Myometrial cell (primary cell): Measurements from ENCODE around the gene CFAP410. TPM values are rescaled to one million over a fixed set of nuclear protein-coding genes. Genes with fewer than 3 reads are reported as not detected.

ENCODE experiments used
- total RNA-seq: library from RNA; depleted of rRNA; stranded (reverse); fragments of >200 nt; gene quantifications from 2 replicates; pipeline ENCODE4 v1.2.3, GENCODE V29; 2015

CFAP410 gene
- 17.0 and 18.3 TPM in 2 replicates for total RNA-seq

DNA sequence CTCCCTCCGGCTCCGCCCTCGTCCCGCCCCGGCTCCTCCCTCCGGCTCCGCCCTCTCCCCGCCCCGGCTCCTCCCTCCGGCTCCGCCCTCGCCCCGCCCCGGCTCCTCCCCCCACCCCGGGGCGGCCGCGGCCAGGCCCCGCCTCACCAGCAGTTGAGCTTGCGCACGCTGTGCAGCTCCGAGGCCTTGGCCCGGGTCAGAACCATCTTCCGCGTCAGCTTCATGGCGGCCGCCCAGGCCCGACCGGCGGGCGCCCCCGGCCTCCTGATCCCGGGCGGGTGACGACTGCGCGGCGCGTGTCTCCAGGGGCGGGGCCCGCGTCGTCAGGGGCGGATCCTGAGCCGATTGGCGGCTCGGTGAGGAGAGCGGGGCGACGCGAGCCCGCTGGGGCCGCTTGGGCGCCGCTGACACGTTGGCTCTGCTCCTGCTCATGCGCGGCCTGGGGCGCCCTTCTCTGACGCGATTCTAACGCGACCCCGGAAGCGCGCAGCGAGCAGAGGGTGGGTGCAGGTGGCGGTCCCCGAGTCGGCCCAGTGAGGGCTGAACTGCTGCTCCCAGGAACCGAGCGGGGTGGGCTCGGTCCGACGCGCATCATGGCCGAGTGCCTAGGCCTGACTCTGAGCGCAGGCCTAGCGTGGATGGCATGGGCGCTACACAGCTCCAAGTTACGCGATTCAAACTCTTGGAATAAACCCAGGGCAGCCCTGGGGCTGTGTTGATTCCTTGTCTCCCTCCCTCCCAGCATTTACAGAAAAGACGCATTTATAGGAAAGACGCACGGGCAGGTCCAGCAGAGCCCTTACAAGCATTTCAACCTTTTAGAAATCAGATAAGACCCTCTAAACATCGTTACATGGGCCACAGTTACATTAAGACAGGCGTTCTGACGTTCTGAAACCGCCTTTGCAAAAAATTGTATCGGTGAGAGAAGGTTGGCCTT is at the start of gene CFAP410:
TSS of gene CFAP410 (minus strand) at position 420 of the 940 bp plus-strand sequence. CDS start at position 224, 196 bp downstream.

DNA sequence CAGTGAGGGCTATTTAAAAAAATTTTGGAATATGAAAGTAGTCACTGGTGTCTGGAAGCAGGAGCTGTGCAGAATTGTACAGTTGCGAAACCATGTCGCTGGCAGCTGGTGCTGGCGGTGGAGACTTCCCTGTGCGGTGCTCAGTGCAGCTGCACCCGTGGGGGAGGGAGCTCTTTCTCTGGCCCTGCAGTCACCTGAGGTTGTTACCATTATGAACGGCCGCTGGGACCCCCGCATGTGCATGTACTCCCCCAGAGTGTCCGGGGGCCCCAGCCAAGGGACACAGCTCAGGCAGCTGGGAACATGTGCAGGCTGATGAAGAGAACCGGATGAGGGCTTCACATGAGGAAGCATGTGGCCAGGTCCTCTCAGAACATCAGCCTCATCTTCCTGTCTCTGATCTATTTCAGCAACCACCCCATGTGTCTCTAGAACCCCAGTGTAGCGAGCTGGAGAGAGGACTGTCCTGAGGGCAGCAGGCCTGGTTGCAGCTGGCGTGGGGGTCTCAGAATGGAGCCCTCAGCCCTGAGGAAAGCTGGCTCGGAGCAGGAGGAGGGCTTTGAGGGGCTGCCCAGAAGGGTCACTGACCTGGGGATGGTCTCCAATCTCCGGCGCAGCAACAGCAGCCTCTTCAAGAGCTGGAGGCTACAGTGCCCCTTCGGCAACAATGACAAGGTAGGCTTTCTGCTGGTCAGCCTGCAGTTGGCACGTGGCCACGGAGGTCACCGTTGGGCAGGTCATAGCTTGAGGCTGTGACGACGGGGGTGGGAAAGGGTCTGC is 14.2 kb upstream of the CFAP410 start, which contains the start of gene TRPM2:
TSS of gene TRPM2 (plus strand) at position 431 of the 780 bp plus-strand sequence. CDS start at position 511, 80 bp downstream.

DNA sequence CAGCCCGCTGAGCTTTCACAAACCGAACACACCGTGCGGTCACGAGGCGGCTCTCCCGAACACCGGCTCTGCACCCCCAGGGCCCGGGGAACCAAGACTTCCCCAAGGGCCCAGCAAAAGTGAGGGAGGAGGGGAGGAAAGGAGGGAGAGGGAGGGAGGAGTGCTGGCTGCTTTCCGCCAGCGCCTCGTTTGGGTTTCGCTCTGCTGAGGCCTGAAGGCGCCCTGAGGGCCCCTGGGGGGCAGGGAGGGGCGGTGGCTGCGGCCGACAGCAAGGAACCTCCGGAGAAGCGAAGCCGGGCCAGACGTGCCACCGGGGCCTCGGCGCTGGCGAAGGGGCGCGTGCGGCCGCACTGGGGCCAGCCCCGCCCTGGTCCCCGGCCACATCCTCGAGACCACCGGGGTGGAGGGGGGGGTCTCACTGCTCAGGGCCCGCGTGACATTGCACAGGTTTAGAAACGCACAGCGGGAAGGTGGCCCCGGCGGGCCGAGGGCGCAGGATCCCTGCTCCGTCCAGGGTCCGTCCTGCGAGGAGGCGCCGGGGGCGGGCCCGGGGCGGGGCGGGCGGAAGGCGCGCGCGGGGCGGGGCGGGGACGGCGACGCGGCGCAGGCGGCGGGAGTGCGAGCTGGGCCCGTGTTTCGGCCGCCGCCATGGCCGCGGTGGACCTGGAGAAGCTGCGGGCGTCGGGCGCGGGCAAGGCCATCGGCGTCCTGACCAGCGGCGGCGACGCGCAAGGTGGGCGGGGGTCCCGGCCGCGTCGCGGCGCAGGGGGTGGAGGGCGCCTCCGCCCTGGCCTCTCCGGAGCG is 39.5 kb downstream of the CFAP410 start, which contains the start of gene PFKL:
TSS of gene PFKL (plus strand) at position 596 of the 804 bp plus-strand sequence. CDS start at position 649, 53 bp downstream.

DNA sequence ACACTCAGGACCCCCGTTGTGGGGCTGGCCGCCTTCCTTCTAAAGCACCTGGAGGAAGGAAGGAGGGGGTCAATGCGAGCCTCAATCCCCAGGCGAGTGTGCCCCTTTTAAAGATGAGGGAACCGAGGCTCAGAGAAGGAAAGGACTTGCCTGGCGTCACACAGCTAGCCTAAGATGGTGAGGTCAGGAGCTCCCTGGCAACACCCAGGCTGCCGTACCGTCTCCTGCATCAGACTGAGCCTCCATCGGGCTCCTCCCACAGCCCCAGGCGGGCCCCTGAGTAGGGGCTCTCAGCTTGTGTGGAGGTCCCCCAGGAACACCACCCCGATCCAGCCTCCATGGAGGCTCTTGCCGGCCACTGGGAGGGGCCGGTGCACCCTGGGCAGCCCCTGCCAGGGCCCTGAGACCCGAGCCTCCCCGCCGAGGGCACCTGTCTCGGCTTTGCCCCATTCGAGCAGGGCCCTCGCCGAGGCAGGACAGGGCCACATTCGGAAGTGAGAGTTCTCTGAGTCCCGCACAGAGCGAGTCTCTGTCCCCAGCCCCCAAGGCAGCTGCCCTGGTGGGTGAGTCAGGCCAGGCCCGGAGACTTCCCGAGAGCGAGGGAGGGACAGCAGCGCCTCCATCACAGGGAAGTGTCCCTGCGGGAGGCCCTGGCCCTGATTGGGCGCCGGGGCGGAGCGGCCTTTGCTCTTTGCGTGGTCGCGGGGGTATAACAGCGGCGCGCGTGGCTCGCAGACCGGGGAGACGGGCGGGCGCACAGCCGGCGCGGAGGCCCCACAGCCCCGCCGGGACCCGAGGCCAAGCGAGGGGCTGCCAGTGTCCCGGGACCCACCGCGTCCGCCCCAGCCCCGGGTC is 53.8 kb downstream of the CFAP410 start, which contains the start of gene AIRE:
TSS of gene AIRE (plus strand) at position 739 of the 855 bp plus-strand sequence. CDS start 131 bp downstream, outside the sequence.

Other genes starting within 250 kb of the CFAP410 start
- gene PWP2, start 232.0 kb downstream of the CFAP410 start, total RNA-seq = 16.7 and 21.3 TPM in 2 replicates
- gene GATD3, start 205.7 kb downstream of the CFAP410 start, total RNA-seq = 22.9 and 25.4 TPM in 2 replicates
- not detected in 2 replicates for gene ICOSLG, start 98.4 kb downstream of the CFAP410 start, total RNA-seq
- not detected in 2 replicates for gene DNMT3L, start 77.5 kb downstream of the CFAP410 start, total RNA-seq
- not detected in 2 replicates for gene AIRE, start 53.5 kb downstream of the CFAP410 start, total RNA-seq
- gene PFKL, start 39.3 kb downstream of the CFAP410 start, total RNA-seq = 152 and 159 TPM in 2 replicates
- not detected in 2 replicates for gene TRPM2, start 14.2 kb upstream of the CFAP410 start, total RNA-seq
- gene LRRC3, start 116.1 kb upstream of the CFAP410 start, total RNA-seq = 0.18 and 0.29 TPM in 2 replicates
- gene KRTAP10-1, start 200.8 kb upstream of the CFAP410 start, total RNA-seq = not detected in 2 replicates
- gene KRTAP10-2, start 212.1 kb upstream of the CFAP410 start, total RNA-seq = not detected in 2 replicates
- gene KRTAP10-3, start 219.4 kb upstream of the CFAP410 start, total RNA-seq = not detected in 2 replicates
- gene KRTAP10-4, start 234.3 kb upstream of the CFAP410 start, total RNA-seq = not detected in 2 replicates
- gene KRTAP10-5, start 241.2 kb upstream of the CFAP410 start, total RNA-seq = not detected in 2 replicates